SK-N-SH (cell line): Measurements from ENCODE around the gene MAP1LC3A. TPM values are rescaled to one million over a fixed set of nuclear protein-coding genes. Genes with fewer than 3 reads are reported as not detected.

Experiments
- CTCF ChIA-PET: fragments of 300-600, 350-600 bp; formaldehyde crosslinking; extraction: SDS; loops from one replicate; lab custom pipeline; 2021; lab: Yijun Ruan, JAX
- POLR2A ChIA-PET: fragments of 350-600 bp; sonication (Branson Sonifier 250); formaldehyde crosslinking; extraction: SDS; loops from one replicate; lab custom pipeline; 2020; ENCODE audit warnings: antibody characterized with exemption, inconsistent platforms; lab: Yijun Ruan, JAX
- DNase-seq: peaks from one replicate; pipeline ENCODE4 v3.0.0; 2012
- H2AFZ ChIP-seq: fragments of 200-600 bp; sonication (generic); 2 replicates; pipeline ENCODE4 v1.8.1; 2016; ENCODE audit warnings: antibody characterized with exemption, mild to moderate bottlenecking, low read depth
- H3F3A ChIP-seq: fragments of 200-600 bp; sonication (generic); replicated peaks from 2 replicates; pipeline ENCODE3; 2016; ENCODE audit warnings: antibody characterized with exemption, mild to moderate bottlenecking; ENCODE audit not compliant: insufficient read depth
- H3K27ac ChIP-seq, 2 experiments: fragments of 200-500 bp in 1 of 2; fragments of 200-600 bp in 1 of 2; sonication (Bioruptor generic) in 1 of 2; sonication (generic), shearing (Covaris generic) in 1 of 2; 2 replicates each; pipeline versions ENCODE4 v1.5.1 to v1.6.1; 2014 to 2016; ENCODE audit warnings: low read depth in 2 of 2, inconsistent platforms in 1 of 2, low read length in 1 of 2, mild to moderate bottlenecking in 1 of 2, mixed read lengths in 1 of 2
- H3K27me3 ChIP-seq: fragments of 200-600 bp; sonication (generic), shearing (Covaris generic); 2 replicates; pipeline ENCODE4 v1.6.1; 2016; ENCODE audit warnings: mixed run types; ENCODE audit not compliant: insufficient read depth
- H3K36me3 ChIP-seq, 2 experiments: fragments of 200-500 bp in 1 of 2; fragments of 200-600 bp in 1 of 2; sonication (Bioruptor generic) in 1 of 2; sonication (generic) in 1 of 2; replicated peaks in 1 of 2; 2 replicates each; pipeline versions ENCODE3 to v1.5.1; 2014 to 2016; ENCODE audit warnings: low read length in 1 of 2, mild to moderate bottlenecking in 1 of 2; ENCODE audit not compliant: insufficient read depth in 2 of 2, control insufficient read depth in 1 of 2
- H3K4me1 ChIP-seq, 2 experiments: fragments of 200-500 bp in 1 of 2; fragments of 200-600 bp in 1 of 2; sonication (Bioruptor generic) in 1 of 2; sonication (generic), shearing (Covaris generic) in 1 of 2; 2 replicates each; pipeline versions ENCODE4 v1.5.1 to v1.6.1; 2014 to 2016; ENCODE audit warnings: low read depth in 1 of 2, low read length in 1 of 2, mixed run types in 1 of 2; ENCODE audit not compliant: insufficient read depth in 2 of 2, control insufficient read depth in 1 of 2
- H3K4me2 ChIP-seq: fragments of 200-600 bp; sonication (generic), shearing (Covaris generic); 2 replicates; pipeline ENCODE4 v1.6.1; 2017; ENCODE audit warnings: mixed run types
- H3K4me3 ChIP-seq, 2 experiments: fragments of 200-500 bp in 1 of 2; fragments of 200-600 bp in 1 of 2; sonication (Bioruptor generic) in 1 of 2; sonication (generic), shearing (Covaris generic) in 1 of 2; 2 replicates each; pipeline versions ENCODE4 v1.5.1 to v1.8.1; 2014 to 2016; ENCODE audit warnings: low read depth in 2 of 2, inconsistent platforms in 1 of 2, low read length in 1 of 2, mild to moderate bottlenecking in 1 of 2, mixed read lengths in 1 of 2, moderate library complexity in 1 of 2
- H3K79me2 ChIP-seq: fragments of 200-600 bp; sonication (generic); 2 replicates; pipeline ENCODE4 v1.8.1; 2017; ENCODE audit warnings: mild to moderate bottlenecking; ENCODE audit not compliant: insufficient read depth
- H3K9ac ChIP-seq: fragments of 200-600 bp; sonication (generic); 2 replicates; pipeline ENCODE4 v1.6.1; 2017; ENCODE audit warnings: mixed run types
- H3K9me2 ChIP-seq: fragments of 200-600 bp; sonication (generic); 2 replicates; pipeline ENCODE4 v1.6.1; 2017; ENCODE audit warnings: mixed run types
- H3K9me3 ChIP-seq: fragments of 200-600 bp; sonication (generic); 2 replicates; pipeline ENCODE4 v1.6.1; 2017; ENCODE audit warnings: mixed run types, mild to moderate bottlenecking, moderate library complexity
- H4K20me1 ChIP-seq: fragments of 200-600 bp; sonication (generic); 2 replicates; pipeline ENCODE4 v1.6.1; 2017; ENCODE audit warnings: mild to moderate bottlenecking, mixed run types; ENCODE audit not compliant: insufficient read depth
- ELF1 ChIP-seq: IDR thresholded peaks from 2 replicates; pipeline ENCODE4 v1.4.0; 2012
- FOSL2 ChIP-seq: IDR thresholded peaks from 2 replicates; pipeline ENCODE4 v1.4.0; 2012; ENCODE audit warnings: low read depth, mild to moderate bottlenecking, moderate library complexity, borderline replicate concordance
- JUND ChIP-seq: IDR thresholded peaks from 2 replicates; pipeline ENCODE4 v1.4.0; 2012
- RAD21 ChIP-seq: IDR thresholded peaks from 2 replicates; pipeline ENCODE4 v1.6.1; 2012; ENCODE audit warnings: mild to moderate bottlenecking, low read length
- SMC3 ChIP-seq: IDR thresholded peaks from 2 replicates; pipeline ENCODE4 v1.6.1; 2012; ENCODE audit warnings: low read depth, low read length, improper control_type of control experiment
- TCF12 ChIP-seq: IDR thresholded peaks from 2 replicates; pipeline ENCODE4 v1.4.0; 2012
- TEAD4 ChIP-seq: IDR thresholded peaks from 2 replicates; pipeline ENCODE4 v1.4.0; 2012; ENCODE audit warnings: mild to moderate bottlenecking, borderline replicate concordance; ENCODE audit not compliant: insufficient read depth
- WGBS: methylation state at CpG from one replicate; pipeline ENCODE4 v1.1.6; 2017; ENCODE audit warnings: low lambda C conversion rate; 5-methylcytosine and 5-hydroxymethylcytosine counted together
- polyA plus RNA-seq, 3 experiments: library from polyadenylated mRNA; depleted of rRNA; stranded (reverse); fragments of >200 nt; gene quantifications; 2 replicates each; pipeline ENCODE4 v1.2.3, GENCODE V29; 2012
- TF ChIP-seq, protein P1 (sequence below): IDR thresholded peaks from 2 replicates; pipeline ENCODE4 v1.6.1; 2012; ENCODE audit warnings: mild to moderate bottlenecking, low read depth, low read length, moderate library complexity
- TF ChIP-seq, protein P2 (sequence below): IDR thresholded peaks from 2 replicates; pipeline ENCODE4 v1.4.0; 2012; ENCODE audit warnings: low read depth
- TF ChIP-seq, protein P3 (sequence below): fragments of 200-600 bp; sonication (generic); IDR thresholded peaks from 2 replicates; pipeline ENCODE4 v1.6.1; 2017; ENCODE audit warnings: antibody characterized with exemption, mild to moderate bottlenecking, moderate library complexity
- TF ChIP-seq, protein P4 (sequence below): fragments of 150-350 bp; IDR thresholded peaks from 2 replicates; pipeline ENCODE4 v1.6.1; 2017; ENCODE audit warnings: antibody characterized with exemption, low read length, low read depth, borderline replicate concordance

Gene MAP1LC3A
- polyA plus RNA-seq, 1 of the 3 experiments (the other 2 are of a cell fraction) = 24.9 TPM

DNA sequence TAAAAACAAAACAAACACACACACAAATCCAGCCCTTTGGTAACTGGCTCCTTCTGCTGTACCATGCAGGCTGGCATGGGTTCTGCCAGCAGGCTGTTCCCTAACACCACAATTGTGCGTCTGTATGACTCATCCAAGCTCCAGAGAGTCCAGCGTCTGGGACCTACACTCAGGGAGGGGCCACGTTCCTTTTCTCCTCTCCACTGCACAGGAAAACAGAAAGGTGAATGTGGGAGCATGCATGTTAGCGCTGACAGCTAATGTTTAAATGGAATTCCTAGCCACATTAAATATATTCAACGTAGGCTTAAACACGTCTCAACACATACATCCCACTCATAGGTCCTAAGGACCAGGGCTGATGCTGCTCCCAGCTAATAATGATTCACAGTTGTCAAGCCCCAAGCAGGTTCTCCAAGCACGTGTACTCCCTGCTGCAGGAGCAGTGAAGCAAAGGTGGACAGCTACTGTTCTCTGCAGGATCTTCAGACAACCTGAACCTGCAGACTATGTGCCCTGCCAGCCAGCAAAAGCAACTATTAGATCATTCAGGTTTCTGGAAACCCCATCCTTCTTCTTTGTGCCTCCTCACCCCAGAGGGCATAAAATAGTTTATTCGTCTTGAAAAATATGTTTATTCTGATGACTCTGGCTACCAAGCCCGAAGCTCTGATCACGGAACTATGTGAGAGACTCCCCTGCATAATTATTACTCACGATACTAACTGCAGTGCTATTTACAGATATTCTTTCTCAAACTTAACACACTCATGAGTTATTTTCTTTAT lies 20.9 kb downstream of the MAP1LC3A start:
- Histone ChIP-seq H4K20me1 (no peaks in the 10 kb centered on the region), H3K9me2 (no peaks in the 10 kb centered on the region), H3K79me2 (no peaks in the 10 kb centered on the region), H3K4me3 (no peak overlapping the region), H3K27ac (no peak overlapping the region), H3K4me1 (peaks cover 0 to 15% of the 10 kb centered on the region in 2 experiments; a peak in 3 of 4 replicates), H3K9ac (no peak overlapping the region), H3K27me3 (no peaks in the 10 kb centered on the region), H3K4me2 (0 out of 2 replicates have a peak overlapping the region, but pooled peaks have one; percentile 34), H3F3A (no peaks in the 10 kb centered on the region), H2AFZ (no peak overlapping the region), H3K36me3 (peaks cover 0 to 8% of the 10 kb centered on the region in 2 experiments), H3K9me3 (no peaks in the 10 kb centered on the region)
- no peak for DNase-seq
- 69% methylated on average over 11 of the region's 11 CpGs for WGBS
- POLR2A ChIA-PET = no interaction called here
- CTCF ChIA-PET = interaction anchor here (0.9 to 1.6 kb wide), 4 partner anchors 16 to 267 kb away, joined by 3 to 6 read pairs (median 4); no protein-coding TSS in a partner anchor
- TF ChIP-seq, protein P1, sequence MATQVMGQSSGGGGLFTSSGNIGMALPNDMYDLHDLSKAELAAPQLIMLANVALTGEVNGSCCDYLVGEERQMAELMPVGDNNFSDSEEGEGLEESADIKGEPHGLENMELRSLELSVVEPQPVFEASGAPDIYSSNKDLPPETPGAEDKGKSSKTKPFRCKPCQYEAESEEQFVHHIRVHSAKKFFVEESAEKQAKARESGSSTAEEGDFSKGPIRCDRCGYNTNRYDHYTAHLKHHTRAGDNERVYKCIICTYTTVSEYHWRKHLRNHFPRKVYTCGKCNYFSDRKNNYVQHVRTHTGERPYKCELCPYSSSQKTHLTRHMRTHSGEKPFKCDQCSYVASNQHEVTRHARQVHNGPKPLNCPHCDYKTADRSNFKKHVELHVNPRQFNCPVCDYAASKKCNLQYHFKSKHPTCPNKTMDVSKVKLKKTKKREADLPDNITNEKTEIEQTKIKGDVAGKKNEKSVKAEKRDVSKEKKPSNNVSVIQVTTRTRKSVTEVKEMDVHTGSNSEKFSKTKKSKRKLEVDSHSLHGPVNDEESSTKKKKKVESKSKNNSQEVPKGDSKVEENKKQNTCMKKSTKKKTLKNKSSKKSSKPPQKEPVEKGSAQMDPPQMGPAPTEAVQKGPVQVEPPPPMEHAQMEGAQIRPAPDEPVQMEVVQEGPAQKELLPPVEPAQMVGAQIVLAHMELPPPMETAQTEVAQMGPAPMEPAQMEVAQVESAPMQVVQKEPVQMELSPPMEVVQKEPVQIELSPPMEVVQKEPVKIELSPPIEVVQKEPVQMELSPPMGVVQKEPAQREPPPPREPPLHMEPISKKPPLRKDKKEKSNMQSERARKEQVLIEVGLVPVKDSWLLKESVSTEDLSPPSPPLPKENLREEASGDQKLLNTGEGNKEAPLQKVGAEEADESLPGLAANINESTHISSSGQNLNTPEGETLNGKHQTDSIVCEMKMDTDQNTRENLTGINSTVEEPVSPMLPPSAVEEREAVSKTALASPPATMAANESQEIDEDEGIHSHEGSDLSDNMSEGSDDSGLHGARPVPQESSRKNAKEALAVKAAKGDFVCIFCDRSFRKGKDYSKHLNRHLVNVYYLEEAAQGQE = no peak
- no peak for TF ChIP-seq ELF1
- TF ChIP-seq, protein P2, sequence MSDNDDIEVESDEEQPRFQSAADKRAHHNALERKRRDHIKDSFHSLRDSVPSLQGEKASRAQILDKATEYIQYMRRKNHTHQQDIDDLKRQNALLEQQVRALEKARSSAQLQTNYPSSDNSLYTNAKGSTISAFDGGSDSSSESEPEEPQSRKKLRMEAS = 0 out of 2 replicates have a peak, but pooled peaks have one; percentile 28
- no peak for TF ChIP-seq TEAD4
- TF ChIP-seq, protein P3, sequence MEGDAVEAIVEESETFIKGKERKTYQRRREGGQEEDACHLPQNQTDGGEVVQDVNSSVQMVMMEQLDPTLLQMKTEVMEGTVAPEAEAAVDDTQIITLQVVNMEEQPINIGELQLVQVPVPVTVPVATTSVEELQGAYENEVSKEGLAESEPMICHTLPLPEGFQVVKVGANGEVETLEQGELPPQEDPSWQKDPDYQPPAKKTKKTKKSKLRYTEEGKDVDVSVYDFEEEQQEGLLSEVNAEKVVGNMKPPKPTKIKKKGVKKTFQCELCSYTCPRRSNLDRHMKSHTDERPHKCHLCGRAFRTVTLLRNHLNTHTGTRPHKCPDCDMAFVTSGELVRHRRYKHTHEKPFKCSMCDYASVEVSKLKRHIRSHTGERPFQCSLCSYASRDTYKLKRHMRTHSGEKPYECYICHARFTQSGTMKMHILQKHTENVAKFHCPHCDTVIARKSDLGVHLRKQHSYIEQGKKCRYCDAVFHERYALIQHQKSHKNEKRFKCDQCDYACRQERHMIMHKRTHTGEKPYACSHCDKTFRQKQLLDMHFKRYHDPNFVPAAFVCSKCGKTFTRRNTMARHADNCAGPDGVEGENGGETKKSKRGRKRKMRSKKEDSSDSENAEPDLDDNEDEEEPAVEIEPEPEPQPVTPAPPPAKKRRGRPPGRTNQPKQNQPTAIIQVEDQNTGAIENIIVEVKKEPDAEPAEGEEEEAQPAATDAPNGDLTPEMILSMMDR = peak; percentile 89
- no peak for TF ChIP-seq TCF12
- peak; percentile 99 for TF ChIP-seq FOSL2
- TF ChIP-seq, protein P4, sequence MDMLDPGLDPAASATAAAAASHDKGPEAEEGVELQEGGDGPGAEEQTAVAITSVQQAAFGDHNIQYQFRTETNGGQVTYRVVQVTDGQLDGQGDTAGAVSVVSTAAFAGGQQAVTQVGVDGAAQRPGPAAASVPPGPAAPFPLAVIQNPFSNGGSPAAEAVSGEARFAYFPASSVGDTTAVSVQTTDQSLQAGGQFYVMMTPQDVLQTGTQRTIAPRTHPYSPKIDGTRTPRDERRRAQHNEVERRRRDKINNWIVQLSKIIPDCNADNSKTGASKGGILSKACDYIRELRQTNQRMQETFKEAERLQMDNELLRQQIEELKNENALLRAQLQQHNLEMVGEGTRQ = no peak
- peak; percentile 61 for TF ChIP-seq SMC3
- TF ChIP-seq JUND = peak; percentile 91
- TF ChIP-seq RAD21 = peak; percentile 67
- TF ChIP-seq, all 33 proteins: peak for 6
